Epidermal melanocyte (primary cell): ENCODE results near the gene COG8.

Experiments
- DNase-seq: peaks from one replicate; pipeline ENCODE4 v3.0.0; 2011; ENCODE audit warnings: low spot score; ENCODE audit not compliant: insufficient read length

Gene COG8

GRCh38 chr16:69346683-69347082, 7.3 kb upstream of the COG8 start:
- no peak for DNase-seq

- DNase-seq: no peak
Measured at GRCh38 chr16:69345923-69346322, 6.6 kb upstream of the COG8 start.

GRCh38 chr16:69344171-69344570, 4.8 kb upstream of the COG8 start:
- no peak for DNase-seq

GRCh38 chr16:69340095-69340644, 806 bp upstream of the COG8 start:
- DNase-seq: no peak

- no peak for DNase-seq
Measured at GRCh38 chr16:69338557-69339288, 641 bp downstream of the COG8 start.

- no peak for DNase-seq
Measured at GRCh38 chr16:69334696-69335095, 4.7 kb downstream of the COG8 start.

GRCh38 chr16:69330286-69331109, 8.9 kb downstream of the COG8 start, which contains the start of gene PDF:
Gene PDF (minus strand): TSS chr16:69330588. CDS start chr16:69330570, 18 bp downstream.
- DNase-seq: peak; percentile 89

GRCh38 chr16:69329369-69330285, 9.7 kb downstream of the COG8 start:
- no peak for DNase-seq

- no peak for DNase-seq
Measured at GRCh38 chr16:69328854-69329316, 10.5 kb downstream of the COG8 start.

- no peak for DNase-seq
Measured at GRCh38 chr16:69327585-69328310, 11.6 kb downstream of the COG8 start.

- no peak for DNase-seq
Measured at GRCh38 chr16:69326172-69326873, 13.0 kb downstream of the COG8 start.

- DNase-seq: no peak
Measured at GRCh38 chr16:69325784-69326171, 13.6 kb downstream of the COG8 start.

- DNase-seq: no peak
Measured at GRCh38 chr16:69324585-69325253, 14.6 kb downstream of the COG8 start.

- DNase-seq: no peak
Measured at GRCh38 chr16:69324013-69324531, 15.3 kb downstream of the COG8 start.

GRCh38 chr16:69323415-69323814, 15.9 kb downstream of the COG8 start:
- DNase-seq: no peak

GRCh38 chr16:69322343-69322742, 17.0 kb downstream of the COG8 start:
- DNase-seq: no peak

GRCh38 chr16:69321080-69321479, 18.3 kb downstream of the COG8 start:
- DNase-seq: no peak

GRCh38 chr16:69320740-69321073, 18.7 kb downstream of the COG8 start:
- no peak for DNase-seq
